Upper lobe of left lung (tissue), 6 donors: ENCODE results near the gene KRT4. TPM values are rescaled to one million over a fixed set of nuclear protein-coding genes. Genes with fewer than 3 reads are reported as not detected.
A peak's percentile ranks its signal among the peaks of the same experiment; 100 is the strongest.

Source experiments
- ATAC-seq, 2 donors: fragments of 200-7000 bp; cut with Tn5 transposase; one replicate each; pipeline ENCODE4 v1.9.1; 2022; ENCODE audit warnings: mild to moderate bottlenecking in 2 of 2, moderate library complexity in 2 of 2; ENCODE audit not compliant: low FRiP score in 2 of 2
- DNase-seq, 2 donors: peaks; one replicate each; pipeline ENCODE4 v3.0.0-alpha.2; 2019 to 2020
- H3K27ac ChIP-seq, 4 donors: fragments of 200-600 bp; sonication (generic); one replicate each; pipeline ENCODE4 v1.5.1; 2016 to 2019
- H3K27me3 ChIP-seq, 4 donors: fragments of 200-600 bp; sonication (generic); one replicate each; pipeline ENCODE4 v1.5.1; 2017 to 2019
- H3K36me3 ChIP-seq, 4 donors: fragments of 200-600 bp; sonication (generic); one replicate each; pipeline ENCODE4 v1.5.1; 2016 to 2019
- H3K4me1 ChIP-seq, 4 donors: fragments of 200-600 bp; sonication (generic); one replicate each; pipeline ENCODE4 v1.5.1; 2018 to 2019
- H3K4me3 ChIP-seq, 4 donors: fragments of 200-600 bp; sonication (generic); one replicate each; pipeline ENCODE4 v1.5.1; 2017 to 2019; ENCODE audit warnings: mild to moderate bottlenecking in 2 of 4, moderate library complexity in 1 of 4
- H3K9me3 ChIP-seq, 4 donors: fragments of 200-600 bp; sonication (generic); one replicate each; pipeline ENCODE4 v1.5.1; 2018 to 2019
- EP300 ChIP-seq, 4 donors: sonication (generic); formaldehyde crosslinking; IDR thresholded peaks; one replicate each; pipeline ENCODE4 v1.5.1; 2017; ENCODE audit warnings: antibody characterized with exemption in 4 of 4, control low read depth in 2 of 4
- POLR2A ChIP-seq, 4 donors: fragments of 450-650 bp; IDR thresholded peaks; one replicate each; pipeline ENCODE4 v1.5.1; 2016 to 2017; ENCODE audit warnings: antibody characterized with exemption in 4 of 4, mild to moderate bottlenecking in 2 of 4
- POLR2AphosphoS5 ChIP-seq, 2 donors: sonication (generic); formaldehyde crosslinking; IDR thresholded peaks; one replicate each; pipeline ENCODE4 v1.5.1; 2017; ENCODE audit warnings: antibody characterized with exemption in 2 of 2
- WGBS, 2 donors: methylation state at CpG; one replicate each; pipeline ENCODE4 v1.1.5; 2017 to 2018; 5-methylcytosine and 5-hydroxymethylcytosine counted together
- total RNA-seq, 6 donors: library from RNA; depleted of rRNA in 4 of 6; stranded (reverse); fragments of >200 nt in 4 of 6; gene quantifications; one replicate each; pipeline versions ENCODE4 v1.1.0 to v1.2.1, GENCODE V29; 2016 to 2021
- TF ChIP-seq, protein P1 (sequence below), 6 experiments: fragments of 450-650 bp in 4 of 6; fragments of 200-600 bp in 2 of 6; sonication (generic) in 2 of 6; IDR thresholded peaks; one replicate each; pipeline ENCODE4 v1.5.1; 2016 to 2019; ENCODE audit warnings: antibody characterized with exemption in 6 of 6
- donor health status: DM: no; HTN: no; CAD: no; lungs with moderate emphysema.
- donor health status: DM: no; HTN: yes; CAD: no; lungs with severe emphysema.

Gene KRT4
- total RNA-seq, 6 donors from 2014 or later: 2.1 to 36.1 (median 15.1) TPM

DNA sequence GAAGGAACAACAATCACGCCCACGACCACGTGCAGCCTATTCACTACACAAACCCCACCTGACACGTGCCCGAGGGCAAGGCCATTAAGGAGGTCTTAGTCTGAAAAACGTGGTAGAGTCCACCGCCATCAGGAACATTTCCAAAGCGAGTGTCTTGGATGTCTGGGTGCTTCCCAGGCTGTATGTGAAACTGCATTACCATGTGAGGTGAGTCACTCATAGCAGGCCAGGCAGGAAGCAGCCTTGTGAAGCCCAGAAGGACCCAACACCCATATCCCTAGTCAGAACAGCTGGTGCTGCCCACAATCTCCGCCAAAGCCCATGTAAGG is 23.5 kb upstream of the KRT4 start:
- no peak for DNase-seq
- Histone ChIP-seq H3K9me3 (no peaks in the 10 kb centered on the region), H3K4me3 (no peak overlapping the region), H3K27me3 (no peaks in the 10 kb centered on the region), H3K36me3 (no peaks in the 10 kb centered on the region), H3K4me1 (no peaks in the 10 kb centered on the region), H3K27ac (no peak overlapping the region)
- WGBS, 2 donors: 76 to 81% methylated on average over 9 of the region's 9 CpGs
- no peak for TF ChIP-seq EP300 (IDR thresholded peaks at IDR 0.05)
- TF ChIP-seq, protein P1, sequence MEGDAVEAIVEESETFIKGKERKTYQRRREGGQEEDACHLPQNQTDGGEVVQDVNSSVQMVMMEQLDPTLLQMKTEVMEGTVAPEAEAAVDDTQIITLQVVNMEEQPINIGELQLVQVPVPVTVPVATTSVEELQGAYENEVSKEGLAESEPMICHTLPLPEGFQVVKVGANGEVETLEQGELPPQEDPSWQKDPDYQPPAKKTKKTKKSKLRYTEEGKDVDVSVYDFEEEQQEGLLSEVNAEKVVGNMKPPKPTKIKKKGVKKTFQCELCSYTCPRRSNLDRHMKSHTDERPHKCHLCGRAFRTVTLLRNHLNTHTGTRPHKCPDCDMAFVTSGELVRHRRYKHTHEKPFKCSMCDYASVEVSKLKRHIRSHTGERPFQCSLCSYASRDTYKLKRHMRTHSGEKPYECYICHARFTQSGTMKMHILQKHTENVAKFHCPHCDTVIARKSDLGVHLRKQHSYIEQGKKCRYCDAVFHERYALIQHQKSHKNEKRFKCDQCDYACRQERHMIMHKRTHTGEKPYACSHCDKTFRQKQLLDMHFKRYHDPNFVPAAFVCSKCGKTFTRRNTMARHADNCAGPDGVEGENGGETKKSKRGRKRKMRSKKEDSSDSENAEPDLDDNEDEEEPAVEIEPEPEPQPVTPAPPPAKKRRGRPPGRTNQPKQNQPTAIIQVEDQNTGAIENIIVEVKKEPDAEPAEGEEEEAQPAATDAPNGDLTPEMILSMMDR (IDR thresholded peaks at IDR 0.05): no peak
- no peak for TF ChIP-seq POLR2A (IDR thresholded peaks at IDR 0.05)
- no peak for TF ChIP-seq POLR2AphosphoS5 (IDR thresholded peaks at IDR 0.05)
- ATAC-seq: no peak

DNA sequence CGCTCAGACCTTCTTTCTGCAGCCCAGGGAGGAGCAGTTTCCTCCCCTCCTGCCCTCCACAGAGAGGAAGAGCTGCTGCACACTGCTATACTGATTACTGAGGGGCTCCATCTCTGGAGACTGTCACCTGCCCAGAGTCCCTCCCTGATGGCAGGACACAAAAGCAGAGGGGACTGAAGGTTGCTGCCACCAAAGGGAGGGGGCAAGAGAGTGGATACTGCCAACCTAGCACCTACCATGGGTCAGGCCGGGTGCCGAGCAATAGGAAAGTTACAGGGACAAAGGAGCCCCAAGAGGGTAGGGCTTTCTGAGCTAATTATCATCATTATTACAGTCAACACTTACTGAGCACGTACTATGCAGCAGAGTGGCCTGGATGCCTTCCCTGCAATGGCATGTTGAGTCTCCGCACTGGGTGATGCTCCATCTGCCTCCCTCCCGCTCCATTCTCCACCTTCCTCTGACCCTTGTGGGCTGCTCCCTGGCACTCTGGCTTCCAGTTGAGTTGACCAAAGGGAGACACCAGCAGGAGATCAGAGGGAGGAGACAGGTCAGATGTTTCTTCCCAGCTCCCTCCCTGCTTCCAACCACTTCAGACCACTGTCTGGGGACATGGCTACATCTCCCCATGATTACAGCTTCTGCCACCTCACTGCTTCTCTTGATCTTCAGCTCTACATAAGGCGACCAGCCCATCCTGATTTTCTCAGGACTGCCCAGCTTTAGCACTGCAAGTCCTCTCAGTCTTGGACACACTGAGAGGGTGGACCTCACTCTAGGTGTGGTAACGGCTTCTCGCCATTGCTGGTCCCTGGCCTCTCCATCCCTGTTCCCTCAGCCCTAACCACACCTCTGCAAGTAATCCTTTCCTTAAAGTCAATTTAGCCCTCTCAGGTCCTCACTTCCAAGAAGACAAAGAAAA is 22.8 kb upstream of the KRT4 start:
- 85 to 87% methylated on average over 8 to 9 of the region's 9 CpGs for WGBS, 2 donors

DNA sequence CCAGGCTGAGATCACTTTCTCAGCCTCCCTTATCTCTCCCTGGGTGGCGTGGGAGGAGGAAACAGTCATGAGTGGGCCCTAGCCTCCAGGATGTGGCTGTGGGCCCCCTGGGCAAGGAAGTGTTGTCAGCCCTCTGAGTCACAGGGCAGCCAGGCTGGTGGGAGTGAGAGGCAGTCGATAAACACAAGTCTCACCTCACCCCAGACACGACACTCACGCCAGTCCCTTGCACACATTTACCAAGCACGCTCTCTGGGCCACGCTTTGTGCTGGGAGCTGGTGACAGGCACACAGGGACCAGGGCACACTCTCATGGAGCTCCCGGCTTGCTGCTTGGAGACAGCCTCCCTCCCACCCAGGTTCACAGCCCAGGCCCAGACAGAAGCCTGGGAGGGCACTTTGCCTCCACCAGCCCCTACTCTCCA is 22.1 kb upstream of the KRT4 start:
- 58 to 85% methylated on average over 3 to 7 of the region's 7 CpGs for WGBS, 2 donors
- DNase-seq (no peak), ATAC-seq (peak in 1 of 2 donors; percentile 25)
- TF ChIP-seq, protein P1 (IDR thresholded peaks at IDR 0.05): no peak
- no peak for TF ChIP-seq POLR2AphosphoS5 (IDR thresholded peaks at IDR 0.05)
- no peak for TF ChIP-seq POLR2A (IDR thresholded peaks at IDR 0.05)
- TF ChIP-seq EP300 (IDR thresholded peaks at IDR 0.05): no peak
- H3K27me3 ChIP-seq: no peaks in the 10 kb centered on the region
- no peak overlapping the region for H3K4me3 ChIP-seq
- no peaks in the 10 kb centered on the region for H3K36me3 ChIP-seq
- no peaks in the 10 kb centered on the region for H3K9me3 ChIP-seq
- H3K4me1 ChIP-seq: no peaks in the 10 kb centered on the region
- no peak overlapping the region for H3K27ac ChIP-seq

More for the DNA sequence above, 22.8 kb upstream of the KRT4 start:
- no peak for DNase-seq
- H3K27me3 ChIP-seq: no peaks in the 10 kb centered on the region
- TF ChIP-seq POLR2AphosphoS5 (IDR thresholded peaks at IDR 0.05) (no peak), EP300 (IDR thresholded peaks at IDR 0.05) (no peak), POLR2A (IDR thresholded peaks at IDR 0.05) (no peak)
- TF ChIP-seq, protein P1 (IDR thresholded peaks at IDR 0.05): no peak
- H3K27ac ChIP-seq: no peak overlapping the region
- no peaks in the 10 kb centered on the region for H3K4me1 ChIP-seq
- ATAC-seq: no peak
- no peaks in the 10 kb centered on the region for H3K9me3 ChIP-seq
- no peaks in the 10 kb centered on the region for H3K36me3 ChIP-seq
- no peak overlapping the region for H3K4me3 ChIP-seq

DNA sequence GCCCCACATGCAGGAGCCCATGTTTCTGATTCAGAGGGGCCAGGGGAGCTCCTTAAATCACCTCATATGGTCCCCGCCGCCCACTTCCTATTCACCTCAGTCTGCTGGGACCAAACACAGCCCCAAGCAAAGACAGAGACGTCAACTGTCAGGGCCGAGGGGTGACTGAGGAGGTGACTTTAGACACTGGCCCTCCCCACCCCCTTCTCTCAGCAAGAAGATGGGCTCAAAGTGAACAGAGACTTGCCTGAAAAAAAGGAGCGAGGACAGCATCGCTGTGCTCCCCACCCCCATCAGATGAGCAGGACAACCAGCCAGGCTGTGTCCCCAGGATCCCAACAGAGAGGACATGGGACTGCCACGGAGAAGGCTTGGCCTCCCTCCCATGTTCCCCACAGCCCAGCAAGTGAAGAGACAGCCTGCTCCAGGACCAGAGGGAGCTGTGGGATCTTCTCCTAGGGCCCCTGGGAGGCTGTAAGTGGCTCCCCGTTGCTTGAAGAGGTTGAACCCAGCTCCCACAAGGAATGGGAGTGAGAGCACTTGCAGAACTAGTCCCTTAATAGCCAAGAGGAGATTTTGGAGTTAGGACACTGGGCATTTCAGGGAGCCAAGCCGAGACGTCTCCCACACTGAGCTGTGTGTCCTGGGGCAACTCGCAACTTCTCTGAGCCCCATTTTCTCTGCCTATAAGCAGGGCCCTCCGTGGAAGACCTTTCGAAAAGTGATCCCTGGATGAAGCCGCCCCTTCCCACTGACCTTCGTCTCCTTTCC is 21.5 kb upstream of the KRT4 start:
- DNase-seq (no peak), ATAC-seq (no peak)
- Histone ChIP-seq H3K27ac (no peak overlapping the region), H3K4me3 (no peak overlapping the region), H3K9me3 (no peaks in the 10 kb centered on the region), H3K4me1 (no peaks in the 10 kb centered on the region), H3K36me3 (no peaks in the 10 kb centered on the region), H3K27me3 (no peaks in the 10 kb centered on the region)
- 70 to 88% methylated on average over 15 of the region's 15 CpGs for WGBS, 2 donors
- TF ChIP-seq, protein P1 (IDR thresholded peaks at IDR 0.05): no peak
- no peak for TF ChIP-seq POLR2AphosphoS5 (IDR thresholded peaks at IDR 0.05)
- no peak for TF ChIP-seq EP300 (IDR thresholded peaks at IDR 0.05)
- TF ChIP-seq POLR2A (IDR thresholded peaks at IDR 0.05): no peak
